Stimulated activated CD8-positive, alpha-beta memory T cell treated with anti-CD3 and anti-CD28 coated beads, Interleukin-4, amount 100 ng/mL, for 1 hour (primary cell): ENCODE results near the gene ISM1.

ENCODE experiments used
- DNase-seq, 2 donors: peaks; one replicate each; pipeline ENCODE4 v3.0.0-alpha.2; 2020; ENCODE audit warnings: low read depth in 2 of 2, low spot score in 1 of 2

The ISM1 gene

DNA sequence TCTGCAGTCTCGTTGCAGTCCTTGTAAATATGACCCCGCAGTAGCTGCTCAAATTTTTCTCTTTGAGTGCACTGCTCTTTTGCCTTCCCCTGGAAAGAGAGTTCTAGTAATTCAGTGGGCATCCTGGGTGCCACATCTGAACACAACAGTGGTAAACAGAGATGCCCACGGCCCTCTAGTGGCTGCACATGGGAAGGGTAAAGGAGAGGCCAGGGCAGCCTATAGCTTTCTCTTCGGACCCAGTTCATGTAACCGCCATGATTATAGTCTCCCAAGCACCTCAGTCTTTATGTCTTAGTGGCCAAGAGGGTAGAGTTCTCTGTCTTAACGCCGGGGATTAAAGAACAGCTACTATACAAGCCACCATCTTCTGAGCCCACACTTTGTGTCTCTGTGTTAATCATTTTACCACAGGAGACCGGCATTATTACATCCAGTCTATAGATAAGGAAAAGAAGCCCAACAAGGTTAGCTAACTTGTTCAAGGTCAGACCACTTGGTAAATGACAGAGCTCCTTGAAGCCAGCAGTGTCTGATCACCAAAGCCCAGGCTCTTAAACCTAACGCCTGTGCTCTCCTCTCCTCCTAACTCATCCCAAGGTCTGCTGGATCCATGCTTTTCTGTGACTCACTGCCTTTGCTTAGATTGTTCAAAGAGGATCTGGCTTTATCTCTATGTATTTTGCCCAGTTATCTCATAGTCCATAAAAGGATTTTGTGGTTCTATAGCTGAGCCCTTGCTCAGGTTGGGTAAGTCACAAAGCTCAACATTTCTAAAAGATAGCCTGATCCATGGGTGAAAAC lies 81.8 kb downstream of the ISM1 start:
- DNase-seq: no peak

DNA sequence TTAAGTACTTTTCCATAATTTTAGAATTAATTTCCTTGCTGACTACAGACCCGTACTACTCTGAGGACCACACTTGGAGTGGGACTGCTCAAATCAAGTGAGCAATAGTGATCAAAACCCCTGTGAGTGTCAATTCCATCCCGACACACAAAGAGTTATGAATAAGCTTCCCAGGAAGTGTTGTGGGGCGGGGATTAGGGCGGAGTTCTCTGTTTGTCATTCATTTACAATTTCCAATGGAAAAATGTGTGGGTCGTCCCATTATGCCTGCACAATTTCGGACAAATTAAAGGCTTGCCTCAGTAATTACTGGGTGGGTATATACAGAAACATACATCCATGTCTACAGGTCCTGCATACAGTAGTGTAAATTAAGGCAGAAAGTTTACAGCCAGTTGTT lies 84.2 kb downstream of the ISM1 start:
- no peak for DNase-seq

- no peak for DNase-seq
Observed at GRCh38 chr20:13307562-13308163, 86.6 kb downstream of the ISM1 start.

- no peak for DNase-seq
Observed at GRCh38 chr20:13312300-13312699, 91.2 kb downstream of the ISM1 start.

GRCh38 chr20:13313201-13313600 lies 92.1 kb downstream of the ISM1 start:
- DNase-seq: no peak

- DNase-seq: no peak
Observed at GRCh38 chr20:13317439-13317838, 96.4 kb downstream of the ISM1 start.

DNA sequence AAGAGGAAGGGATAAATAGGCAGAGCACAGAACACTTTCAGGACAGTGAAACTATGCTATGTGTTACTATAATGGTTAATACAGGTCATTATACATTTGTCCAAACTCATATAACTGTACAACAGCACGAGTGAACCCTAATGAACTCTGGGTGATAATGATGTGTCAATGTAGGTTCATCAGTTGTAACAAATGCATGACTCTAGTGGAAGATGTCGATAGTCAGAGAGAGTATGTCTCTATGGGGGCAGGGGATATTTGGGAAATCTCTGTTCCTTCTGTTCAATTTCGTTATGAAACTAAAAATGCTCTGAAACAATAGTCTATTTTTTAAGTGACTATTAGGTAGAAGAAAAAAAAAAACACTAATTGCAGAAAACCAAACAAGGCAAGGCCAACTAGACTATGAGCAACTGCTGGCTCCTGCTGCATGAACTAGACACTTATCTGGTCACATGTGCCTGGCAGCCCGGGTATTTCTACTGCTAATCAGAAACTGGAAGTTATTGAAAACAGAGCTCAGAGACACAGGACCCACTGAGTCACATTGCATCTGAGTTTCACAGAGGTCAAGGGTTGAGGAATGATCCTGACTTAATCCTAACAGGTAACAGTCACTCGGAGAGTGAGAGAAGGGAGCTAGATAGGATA lies 97.9 kb downstream of the ISM1 start:
- DNase-seq: no peak

DNA sequence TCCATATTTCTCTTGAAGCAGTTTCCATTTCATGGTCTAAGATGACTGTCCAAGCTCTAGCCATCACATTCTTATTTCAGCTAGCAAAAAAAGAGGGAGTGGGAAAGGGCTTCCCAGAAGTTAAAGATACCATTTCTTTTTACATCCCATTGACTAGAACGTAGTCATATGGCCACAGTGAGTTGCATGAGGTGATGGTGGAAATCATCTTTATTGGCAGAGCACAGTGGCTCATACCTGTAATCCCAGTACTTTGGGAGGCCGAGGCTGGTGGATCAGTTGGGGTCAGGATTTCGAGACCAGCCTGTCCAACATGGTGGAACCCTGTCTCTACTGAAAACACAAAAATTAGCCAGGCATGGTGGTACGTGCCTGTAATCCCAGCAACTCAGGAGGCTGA lies 99.6 kb downstream of the ISM1 start:
- DNase-seq: no peak

- no peak for DNase-seq
Observed at GRCh38 chr20:13321416-13321815, 100.3 kb downstream of the ISM1 start.

- DNase-seq: no peak
Observed at GRCh38 chr20:13322198-13322597, 101.1 kb downstream of the ISM1 start.

- no peak for DNase-seq
Observed at GRCh38 chr20:13322621-13323020, 101.5 kb downstream of the ISM1 start.

DNA sequence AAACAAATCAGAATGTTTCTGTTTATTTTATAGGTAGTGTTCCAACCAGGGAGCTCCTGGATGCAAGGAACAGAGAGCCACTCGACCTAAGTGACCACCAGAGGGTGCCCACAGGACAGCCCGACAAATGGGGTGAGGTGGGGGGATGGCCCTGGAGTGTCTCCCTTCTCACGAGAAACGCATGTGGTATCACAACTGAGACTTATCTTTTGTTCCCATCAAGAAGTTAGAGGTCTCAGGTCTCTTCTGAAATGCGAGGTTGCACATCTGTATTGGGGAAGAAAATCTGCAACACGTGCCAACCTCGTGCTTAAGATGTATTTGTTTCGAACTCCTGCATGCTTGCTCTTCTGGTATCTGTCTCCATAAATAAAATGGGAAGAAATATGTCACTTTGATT lies 104.0 kb downstream of the ISM1 start:
- DNase-seq: no peak

GRCh38 chr20:13325796-13326340 lies 104.8 kb downstream of the ISM1 start:
- DNase-seq: no peak

GRCh38 chr20:13331536-13331935 lies 110.5 kb downstream of the ISM1 start:
- no peak for DNase-seq

GRCh38 chr20:13333036-13333435 lies 112.0 kb downstream of the ISM1 start:
- DNase-seq: no peak

GRCh38 chr20:13333793-13334192 lies 112.7 kb downstream of the ISM1 start:
- DNase-seq: no peak

GRCh38 chr20:13336308-13337089 lies 115.4 kb downstream of the ISM1 start:
- DNase-seq: no peak

DNA sequence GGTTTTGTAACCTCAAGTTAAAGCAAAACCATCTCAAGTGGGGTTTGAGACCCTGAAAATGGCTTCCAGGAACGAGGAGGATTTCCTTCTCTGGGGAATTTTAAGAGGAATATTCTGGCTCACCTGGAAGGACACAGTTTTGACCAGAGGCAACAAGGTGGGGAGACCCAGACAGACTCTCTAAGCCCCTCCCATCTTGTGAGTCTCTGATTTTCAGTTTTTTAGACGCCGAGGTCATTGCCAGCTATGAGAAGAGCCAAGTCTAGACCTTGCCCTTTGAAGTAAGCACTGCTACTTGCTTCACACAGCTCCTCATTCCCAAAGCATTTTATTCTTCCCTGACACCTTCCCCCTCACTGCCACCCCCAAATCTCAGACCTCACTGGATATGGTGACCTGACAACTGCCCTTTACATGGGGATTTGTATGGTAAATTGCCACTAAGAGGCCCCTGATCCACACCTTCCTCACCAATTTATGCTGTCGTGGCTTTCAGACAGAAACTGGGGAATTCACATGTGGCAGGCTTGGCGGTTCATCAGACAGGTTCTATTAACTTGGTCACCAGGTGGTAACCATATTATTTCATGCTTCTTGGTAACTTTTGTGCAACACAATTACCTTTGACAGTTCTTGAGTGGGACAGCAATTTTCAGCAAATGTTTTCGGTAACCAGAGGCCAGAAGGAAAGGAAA lies 116.2 kb downstream of the ISM1 start:
- DNase-seq: no peak

GRCh38 chr20:13338097-13338661 lies 117.1 kb downstream of the ISM1 start:
- DNase-seq: no peak

DNA sequence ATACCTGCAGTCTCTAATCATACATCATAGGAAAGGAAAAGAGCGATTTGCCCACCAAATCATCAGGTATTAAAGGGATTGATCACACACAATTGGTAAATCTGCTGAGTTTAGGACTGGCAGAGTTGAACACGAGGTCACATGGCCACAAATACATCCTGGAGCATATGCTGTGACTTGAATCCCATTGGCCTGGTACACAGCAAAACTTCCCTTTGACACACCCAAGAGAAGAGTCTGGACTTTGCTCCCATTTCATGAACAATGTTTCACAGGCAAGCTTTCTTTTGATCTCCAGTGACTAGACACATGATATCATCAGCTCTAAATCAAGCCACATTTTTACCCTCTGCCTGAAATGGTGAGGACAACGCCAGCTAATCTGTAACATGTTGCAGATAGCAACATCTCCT lies 117.9 kb downstream of the ISM1 start:
- no peak for DNase-seq
